ENCODE measurements around the gene CPA3. TPM values are rescaled to one million over a fixed set of nuclear protein-coding genes. Genes with fewer than 3 reads are reported as not detected.

CPA3 gene
- total RNA-seq, 2 donors from 2014 or later = 12.3 to 12.6 TPM

DNA sequence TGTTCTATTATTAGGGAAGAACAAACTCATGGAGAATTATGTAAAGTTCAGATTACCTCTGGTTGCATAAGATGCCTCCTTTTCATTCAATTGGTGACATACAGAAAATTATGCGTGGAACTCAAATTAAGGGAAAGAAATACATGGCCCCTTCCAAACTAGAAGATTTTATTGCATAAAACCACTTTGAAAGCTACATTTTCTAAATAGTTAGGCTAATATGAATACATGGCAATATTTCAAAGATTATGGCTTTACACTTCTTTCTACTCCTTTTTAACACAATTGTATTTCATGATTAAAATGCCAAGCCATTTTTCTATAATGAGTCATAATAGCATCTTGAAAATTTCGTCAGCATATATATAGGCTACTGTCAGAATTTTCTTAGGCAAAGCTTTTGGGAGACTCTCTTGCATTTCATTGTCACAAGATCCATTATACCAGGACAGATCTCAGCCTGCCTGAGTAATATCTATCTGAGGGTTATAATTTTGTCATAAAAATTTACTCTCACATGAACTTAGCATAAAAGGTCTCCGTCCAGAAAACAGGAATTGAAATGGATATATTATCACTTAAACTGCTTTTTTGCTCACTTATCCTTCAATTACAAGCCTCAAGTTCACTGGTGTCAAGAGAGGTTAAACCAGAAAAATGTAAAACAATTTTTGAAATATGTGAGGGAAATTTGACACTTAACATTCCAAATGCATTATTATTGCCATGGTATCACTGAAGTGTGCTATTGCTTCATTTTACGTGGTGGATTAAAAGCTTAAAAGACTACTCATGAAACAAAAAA, 37.1 kb downstream of the CPA3 start:
- intact Hi-C loops (cut with DNase I) = no loop called here
- DNase-seq = no peak
- Histone ChIP-seq H3K9ac (ENCODE audit: low read depth in 2 of 2, low read length in 2 of 2) (no peak overlapping the region), H3K27ac (no peak overlapping the region), H3K4me1 (no peaks in the 10 kb centered on the region), H3K36me3 (no peaks in the 10 kb centered on the region), H3K9me3 (no peaks in the 10 kb centered on the region), H3K27me3 (no peaks in the 10 kb centered on the region), H3K4me3 (no peak overlapping the region)
- TF ChIP-seq, protein P1, sequence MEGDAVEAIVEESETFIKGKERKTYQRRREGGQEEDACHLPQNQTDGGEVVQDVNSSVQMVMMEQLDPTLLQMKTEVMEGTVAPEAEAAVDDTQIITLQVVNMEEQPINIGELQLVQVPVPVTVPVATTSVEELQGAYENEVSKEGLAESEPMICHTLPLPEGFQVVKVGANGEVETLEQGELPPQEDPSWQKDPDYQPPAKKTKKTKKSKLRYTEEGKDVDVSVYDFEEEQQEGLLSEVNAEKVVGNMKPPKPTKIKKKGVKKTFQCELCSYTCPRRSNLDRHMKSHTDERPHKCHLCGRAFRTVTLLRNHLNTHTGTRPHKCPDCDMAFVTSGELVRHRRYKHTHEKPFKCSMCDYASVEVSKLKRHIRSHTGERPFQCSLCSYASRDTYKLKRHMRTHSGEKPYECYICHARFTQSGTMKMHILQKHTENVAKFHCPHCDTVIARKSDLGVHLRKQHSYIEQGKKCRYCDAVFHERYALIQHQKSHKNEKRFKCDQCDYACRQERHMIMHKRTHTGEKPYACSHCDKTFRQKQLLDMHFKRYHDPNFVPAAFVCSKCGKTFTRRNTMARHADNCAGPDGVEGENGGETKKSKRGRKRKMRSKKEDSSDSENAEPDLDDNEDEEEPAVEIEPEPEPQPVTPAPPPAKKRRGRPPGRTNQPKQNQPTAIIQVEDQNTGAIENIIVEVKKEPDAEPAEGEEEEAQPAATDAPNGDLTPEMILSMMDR (IDR thresholded peaks at IDR 0.05) = no peak

DNA sequence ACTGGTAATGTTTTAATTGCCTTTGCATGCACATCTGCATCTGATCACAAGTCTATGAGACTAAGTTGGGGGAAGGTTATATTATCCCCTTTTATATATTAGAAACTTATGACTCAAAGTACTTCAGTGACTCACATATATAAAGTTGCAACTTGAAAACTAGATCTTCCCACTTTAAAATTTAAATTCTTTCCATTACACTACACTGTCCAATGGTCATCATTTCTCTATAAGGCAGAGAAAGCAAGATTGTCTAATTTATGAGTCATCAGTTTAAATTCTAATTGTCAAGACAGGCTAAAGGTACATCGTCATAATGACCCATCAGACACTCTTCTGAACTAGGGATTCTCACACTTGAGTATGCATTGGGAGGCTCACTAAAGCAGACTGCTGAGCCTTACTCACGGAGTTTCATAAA, 37.9 kb downstream of the CPA3 start:
- H3K36me3 ChIP-seq = no peaks in the 10 kb centered on the region
- no peaks in the 10 kb centered on the region for H3K4me1 ChIP-seq
- H3K27me3 ChIP-seq = no peaks in the 10 kb centered on the region
- no peak overlapping the region for H3K9ac ChIP-seq (ENCODE audit: low read depth in 2 of 2, low read length in 2 of 2)
- H3K4me3 ChIP-seq = no peak overlapping the region
- H3K27ac ChIP-seq = no peak overlapping the region
- no peaks in the 10 kb centered on the region for H3K9me3 ChIP-seq
- intact Hi-C loops (cut with DNase I) = no loop called here
- TF ChIP-seq, protein P1 (IDR thresholded peaks at IDR 0.05) = no peak
- no peak for DNase-seq

GRCh38 chr3:148903941-148904340, 38.8 kb downstream of the CPA3 start:
- no peak overlapping the region for H3K27ac ChIP-seq
- TF ChIP-seq, protein P1 (IDR thresholded peaks at IDR 0.05) = no peak
- DNase-seq = no peak
- no peaks in the 10 kb centered on the region for H3K4me1 ChIP-seq
- H3K27me3 ChIP-seq = no peaks in the 10 kb centered on the region
- no peak overlapping the region for H3K9ac ChIP-seq (ENCODE audit: low read depth in 2 of 2, low read length in 2 of 2)
- no peak overlapping the region for H3K4me3 ChIP-seq
- no peaks in the 10 kb centered on the region for H3K36me3 ChIP-seq
- H3K9me3 ChIP-seq = no peaks in the 10 kb centered on the region
- intact Hi-C loops (cut with DNase I) = no loop called here

DNA sequence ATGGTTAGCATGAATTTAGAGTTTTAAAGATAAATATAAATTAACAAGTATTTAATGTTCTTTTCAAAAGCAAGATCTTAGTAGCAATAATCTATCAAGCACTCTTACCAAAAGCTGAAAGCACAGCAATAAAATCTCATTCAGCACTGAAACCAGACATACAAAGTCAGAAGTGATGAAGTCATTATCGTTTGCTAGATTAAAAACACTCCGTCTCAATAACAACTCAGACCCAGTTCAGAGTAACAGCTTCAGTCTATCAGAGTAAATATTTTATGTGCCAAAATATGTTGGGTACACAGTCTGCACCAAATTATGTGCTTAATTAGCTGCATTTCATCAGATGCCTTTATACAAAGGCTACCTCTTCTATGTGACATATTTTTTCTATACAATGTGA, 41.6 kb downstream of the CPA3 start:
- intact Hi-C loops (cut with DNase I) = no loop called here
- TF ChIP-seq, protein P1 (IDR thresholded peaks at IDR 0.05) = no peak

GRCh38 chr3:148911173-148911572, 46.1 kb downstream of the CPA3 start:
- no peak overlapping the region for H3K9ac ChIP-seq (ENCODE audit: low read depth in 2 of 2, low read length in 2 of 2)
- H3K9me3 ChIP-seq = no peaks in the 10 kb centered on the region
- no peaks in the 10 kb centered on the region for H3K27me3 ChIP-seq
- H3K4me1 ChIP-seq = no peaks in the 10 kb centered on the region
- no peak for DNase-seq
- TF ChIP-seq, protein P1 (IDR thresholded peaks at IDR 0.05) = no peak
- no peak overlapping the region for H3K27ac ChIP-seq
- H3K4me3 ChIP-seq = no peak overlapping the region
- intact Hi-C loops (cut with DNase I) = no loop called here
- H3K36me3 ChIP-seq = no peaks in the 10 kb centered on the region

More for the DNA sequence above, 41.6 kb downstream of the CPA3 start:
- no peak for DNase-seq
- H3K27ac ChIP-seq = no peak overlapping the region
- H3K4me1 ChIP-seq = no peaks in the 10 kb centered on the region
- H3K4me3 ChIP-seq = no peak overlapping the region
- no peak overlapping the region for H3K9ac ChIP-seq (ENCODE audit: low read depth in 2 of 2, low read length in 2 of 2)
- H3K9me3 ChIP-seq = no peaks in the 10 kb centered on the region
- H3K36me3 ChIP-seq = no peaks in the 10 kb centered on the region
- no peaks in the 10 kb centered on the region for H3K27me3 ChIP-seq

Data from colonic mucosa (tissue), 4 donors.